HG03457 (cell line): ENCODE measurements around the gene XPO1.
"Not testable (repeated sequence)": the region's sequence is repeated elsewhere in the genome, so short reads cannot be mapped to it uniquely, and the experiment has no call there.

Source experiments
- ATAC-seq: cut with Tn5 transposase; IDR thresholded peaks from one replicate; pipeline ENCODE4 v1.9.1; 2021; ENCODE audit warnings: moderate number of reproducible peaks; ENCODE audit not compliant: unreplicated experiment

Gene XPO1

GRCh38 chr2:61470122-61470951 is 67.8 kb downstream of the XPO1 start:
- peak; percentile 16 for ATAC-seq

- ATAC-seq = no peak
These were observed 68.6 kb downstream of the XPO1 start for GRCh38 chr2:61469424-61470121.

- ATAC-seq = not testable (repeated sequence)
These were observed 69.9 kb downstream of the XPO1 start for GRCh38 chr2:61468231-61468630.

DNA sequence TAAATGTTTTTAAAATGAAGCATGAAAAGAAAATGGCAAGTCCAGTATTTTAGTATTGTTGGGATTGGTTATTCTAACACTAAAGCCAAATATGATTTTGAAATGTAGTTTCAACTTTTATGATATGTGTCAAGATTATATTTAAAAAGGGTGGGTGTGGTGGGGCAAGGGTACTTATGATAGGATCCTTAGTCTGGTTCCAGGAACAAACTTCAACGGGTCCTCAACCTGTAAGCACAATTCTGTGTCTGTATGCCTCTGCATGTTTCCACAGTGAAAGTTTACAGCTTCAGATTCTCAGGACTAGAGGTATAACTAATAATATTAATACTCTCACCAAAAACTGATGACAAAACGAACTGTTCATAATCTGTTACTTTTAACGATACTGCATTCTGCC is 73.1 kb downstream of the XPO1 start:
- ATAC-seq = no peak

DNA sequence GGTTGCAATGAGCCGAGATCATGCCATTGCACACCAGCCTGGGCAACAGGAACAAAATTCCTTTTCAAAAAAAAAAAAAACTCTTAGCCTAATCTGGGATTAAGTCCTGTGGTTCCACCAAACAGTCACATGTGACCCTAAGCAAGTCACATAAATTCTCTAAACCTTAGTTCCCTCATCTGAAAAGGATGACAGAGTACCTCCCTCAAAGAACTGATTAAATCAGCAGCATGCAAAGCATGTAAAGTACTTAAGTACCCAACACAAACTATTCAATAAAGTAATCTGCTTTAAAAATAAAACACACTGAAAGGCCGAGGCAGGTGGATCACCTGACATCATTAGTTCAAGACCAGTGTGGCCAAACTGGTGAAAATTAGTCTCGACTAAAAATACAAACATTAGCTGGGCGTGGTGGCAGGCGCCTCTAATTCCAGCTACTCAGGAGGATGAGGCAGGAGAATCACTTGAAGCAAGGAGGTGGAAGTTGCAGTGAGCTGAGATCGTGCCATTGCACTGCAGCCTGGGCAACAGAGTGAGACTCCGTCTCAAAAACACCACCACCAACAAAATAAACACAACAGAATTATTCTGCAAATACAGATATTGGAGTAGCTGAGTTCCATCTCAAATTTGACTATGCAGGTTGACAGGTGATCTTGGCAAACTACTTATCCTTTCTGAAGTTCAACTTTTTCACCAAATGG is 74.2 kb downstream of the XPO1 start:
- no peak for ATAC-seq

DNA sequence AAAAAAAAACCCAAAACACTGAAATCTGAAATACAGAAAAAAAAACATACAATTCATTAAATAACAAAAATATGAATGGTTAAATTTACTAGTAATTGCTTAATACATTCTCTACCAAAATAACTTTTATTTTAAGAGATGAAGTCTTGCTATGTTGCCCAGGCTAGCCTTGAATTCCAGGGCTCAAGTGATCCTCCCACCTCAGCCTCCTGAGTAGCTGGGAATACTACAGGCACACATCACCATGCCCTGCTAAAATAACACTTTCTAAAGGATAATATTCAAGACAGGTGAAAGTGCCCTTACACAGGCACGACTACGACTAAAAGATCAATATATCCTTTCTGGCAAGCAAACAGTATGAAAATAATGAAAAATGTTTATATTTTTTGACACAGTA is 76.8 kb downstream of the XPO1 start:
- no peak for ATAC-seq

DNA sequence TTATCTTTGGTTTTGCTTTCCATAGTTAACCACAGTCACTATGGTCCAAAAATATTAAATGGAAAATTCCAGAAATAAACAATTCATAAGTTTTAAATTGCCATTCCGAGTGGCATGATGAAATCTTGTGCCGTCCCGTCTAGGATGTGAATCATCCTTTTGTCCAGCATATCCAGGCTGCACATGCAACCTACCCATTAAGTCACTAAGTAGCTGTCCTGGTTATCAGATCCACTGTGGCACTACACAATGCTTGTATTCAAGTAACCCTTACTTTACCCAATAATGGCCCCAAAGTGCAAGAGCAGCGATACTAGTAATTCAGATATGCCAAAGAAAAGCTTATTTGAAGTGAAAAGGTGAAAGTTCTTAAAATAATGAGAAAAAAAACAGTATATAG is 78.0 kb downstream of the XPO1 start:
- no peak for ATAC-seq

DNA sequence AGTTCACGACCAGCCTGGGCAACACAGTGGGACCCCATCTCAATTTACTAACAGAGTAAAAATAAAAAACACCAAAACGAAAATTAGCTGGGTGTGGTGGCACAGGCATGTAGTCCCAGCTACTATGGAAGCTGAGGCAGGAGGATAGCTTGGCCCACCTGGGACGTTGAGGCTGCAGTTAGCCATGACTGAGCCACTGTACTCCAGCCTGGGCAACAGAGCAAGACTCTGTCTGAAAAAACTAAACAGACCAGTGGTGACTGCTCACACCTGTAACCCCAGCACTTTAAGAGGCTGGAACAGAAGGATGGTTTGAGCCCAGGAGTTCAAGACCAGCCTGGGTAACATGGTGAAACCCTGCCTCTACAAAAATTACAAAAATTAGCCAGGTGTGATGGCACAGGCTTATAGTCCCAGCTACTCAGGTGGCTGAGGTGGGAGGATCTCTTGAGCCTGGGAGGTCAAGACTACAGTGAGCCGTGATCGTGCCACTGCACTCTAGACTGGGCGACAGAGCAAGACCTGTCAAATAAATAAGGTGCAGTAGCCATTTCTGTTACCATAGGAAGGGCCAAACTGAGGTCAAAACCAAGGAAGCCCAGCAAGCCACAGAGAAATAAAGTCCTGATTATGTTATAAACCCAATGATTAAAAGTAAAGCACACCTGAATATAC is 81.3 kb downstream of the XPO1 start:
- no peak for ATAC-seq

GRCh38 chr2:61456070-61456745 is 81.9 kb downstream of the XPO1 start:
- ATAC-seq = no peak

GRCh38 chr2:61454972-61455371 is 83.2 kb downstream of the XPO1 start:
- not testable (repeated sequence) for ATAC-seq

GRCh38 chr2:61454383-61454782 is 83.8 kb downstream of the XPO1 start:
- ATAC-seq = no peak

- no peak for ATAC-seq
These were observed 85.8 kb downstream of the XPO1 start for GRCh38 chr2:61452392-61452791.

- ATAC-seq = no peak
These were observed 87.0 kb downstream of the XPO1 start for GRCh38 chr2:61451178-61451577.

DNA sequence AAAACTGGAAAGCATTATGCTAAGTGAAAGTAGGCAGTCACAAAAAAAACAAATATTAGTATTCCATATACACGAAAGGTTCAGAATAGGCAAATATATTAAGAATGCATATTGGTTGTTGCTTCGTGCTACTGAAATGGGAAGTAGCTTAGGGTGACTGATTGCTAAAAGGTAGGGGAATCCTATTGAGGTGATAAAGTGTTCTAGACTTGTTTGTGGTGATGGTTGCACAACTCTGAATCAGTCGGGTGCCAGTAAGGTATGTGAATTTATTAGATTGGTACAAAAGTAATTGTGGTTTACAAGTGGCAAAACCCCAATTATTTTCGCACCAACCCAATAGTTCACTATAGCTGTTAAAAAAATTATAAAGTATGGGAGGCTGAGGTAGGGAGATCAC is 88.0 kb downstream of the XPO1 start:
- no peak for ATAC-seq

DNA sequence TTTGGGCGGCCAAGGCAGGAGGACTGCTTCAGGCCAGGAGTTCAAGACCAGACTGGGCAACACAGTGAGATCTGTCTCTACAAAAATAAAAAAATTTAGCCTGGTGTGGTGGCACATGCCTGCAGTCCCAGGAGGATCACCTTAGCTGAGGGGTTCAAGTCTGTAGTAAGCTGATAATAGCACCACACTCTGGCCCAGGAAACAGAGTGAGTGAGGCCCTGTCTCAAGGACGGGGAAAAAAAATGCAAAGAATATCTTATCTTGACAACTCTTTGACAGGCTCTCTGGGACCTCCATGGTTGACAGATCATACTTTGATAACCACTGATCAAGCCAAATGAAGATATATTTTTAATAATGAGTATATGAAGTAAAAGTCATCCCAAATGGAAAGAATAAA is 89.9 kb downstream of the XPO1 start:
- ATAC-seq = no peak

GRCh38 chr2:61446971-61447370 is 91.2 kb downstream of the XPO1 start:
- ATAC-seq = not testable (repeated sequence)

- peak; percentile 82 for ATAC-seq
These were observed 94.7 kb downstream of the XPO1 start for GRCh38 chr2:61443342-61444041.

DNA sequence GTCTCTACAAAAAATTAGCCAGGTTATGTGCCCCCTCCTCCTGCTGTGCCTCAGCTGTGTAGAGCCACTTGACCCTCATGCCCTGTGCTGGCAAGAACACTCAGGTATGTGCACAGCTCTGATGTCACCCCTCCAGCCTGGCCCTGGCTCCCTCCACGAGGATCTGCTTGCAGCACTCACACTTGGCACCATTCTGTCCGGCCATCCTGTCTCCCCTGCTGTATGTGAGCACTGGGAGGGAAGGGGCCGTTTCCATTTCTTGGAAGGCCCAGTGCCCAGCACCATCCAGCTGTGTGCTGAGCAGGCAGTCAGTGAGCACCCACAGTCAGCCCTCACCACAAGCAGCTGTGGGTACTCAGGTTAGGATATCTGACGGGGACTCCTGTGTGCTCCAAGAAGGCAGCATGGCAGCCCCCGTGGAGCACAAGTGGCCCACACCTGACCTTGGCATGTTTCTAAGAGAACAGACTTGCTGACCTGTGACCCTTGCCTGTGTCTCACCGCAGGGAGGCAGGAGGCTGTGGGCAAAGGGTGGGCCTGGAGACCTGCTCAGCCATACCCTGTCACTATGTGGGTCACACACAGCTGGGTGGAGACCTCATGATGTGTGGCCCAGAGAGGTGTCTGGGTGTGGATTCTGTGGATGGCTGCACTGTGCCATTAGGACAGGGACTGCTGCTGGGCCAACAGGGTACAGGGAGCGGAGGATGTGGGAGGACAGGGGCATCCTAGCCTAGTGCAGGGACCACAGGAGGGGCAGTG is 98.7 kb downstream of the XPO1 start:
- no peak for ATAC-seq

- ATAC-seq = no peak
These were observed 99.5 kb downstream of the XPO1 start for GRCh38 chr2:61438670-61439069.
